ENCODE measurements around the gene RAD51B.

RAD51B gene

DNA sequence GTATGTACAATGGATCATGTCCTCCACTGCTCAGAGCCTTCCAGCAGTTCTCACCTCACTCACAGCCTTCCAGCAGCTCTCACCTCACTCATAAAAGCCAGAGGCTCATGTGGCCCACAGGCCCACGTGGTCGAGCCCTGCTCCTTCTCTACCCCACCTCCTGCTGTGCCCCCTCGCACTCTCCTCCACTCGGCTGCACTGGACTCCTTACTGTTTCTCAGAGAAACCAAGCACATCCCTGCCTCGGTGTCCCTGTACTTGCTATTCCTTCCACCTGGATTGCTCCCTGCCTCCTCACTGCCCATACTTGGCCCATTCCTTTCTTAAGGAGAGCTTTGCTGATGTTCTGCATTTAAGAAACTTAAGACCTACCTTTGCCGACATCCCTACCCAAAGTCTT, 753.5 kb downstream of the RAD51B start:
- TF ChIP-seq, protein P1, sequence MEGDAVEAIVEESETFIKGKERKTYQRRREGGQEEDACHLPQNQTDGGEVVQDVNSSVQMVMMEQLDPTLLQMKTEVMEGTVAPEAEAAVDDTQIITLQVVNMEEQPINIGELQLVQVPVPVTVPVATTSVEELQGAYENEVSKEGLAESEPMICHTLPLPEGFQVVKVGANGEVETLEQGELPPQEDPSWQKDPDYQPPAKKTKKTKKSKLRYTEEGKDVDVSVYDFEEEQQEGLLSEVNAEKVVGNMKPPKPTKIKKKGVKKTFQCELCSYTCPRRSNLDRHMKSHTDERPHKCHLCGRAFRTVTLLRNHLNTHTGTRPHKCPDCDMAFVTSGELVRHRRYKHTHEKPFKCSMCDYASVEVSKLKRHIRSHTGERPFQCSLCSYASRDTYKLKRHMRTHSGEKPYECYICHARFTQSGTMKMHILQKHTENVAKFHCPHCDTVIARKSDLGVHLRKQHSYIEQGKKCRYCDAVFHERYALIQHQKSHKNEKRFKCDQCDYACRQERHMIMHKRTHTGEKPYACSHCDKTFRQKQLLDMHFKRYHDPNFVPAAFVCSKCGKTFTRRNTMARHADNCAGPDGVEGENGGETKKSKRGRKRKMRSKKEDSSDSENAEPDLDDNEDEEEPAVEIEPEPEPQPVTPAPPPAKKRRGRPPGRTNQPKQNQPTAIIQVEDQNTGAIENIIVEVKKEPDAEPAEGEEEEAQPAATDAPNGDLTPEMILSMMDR (IDR thresholded peaks at IDR 0.05; ENCODE audit: low read depth, low read length): no peak
- no peak overlapping the region for H3K4me3 ChIP-seq (ENCODE audit: low read depth, low read length)

DNA sequence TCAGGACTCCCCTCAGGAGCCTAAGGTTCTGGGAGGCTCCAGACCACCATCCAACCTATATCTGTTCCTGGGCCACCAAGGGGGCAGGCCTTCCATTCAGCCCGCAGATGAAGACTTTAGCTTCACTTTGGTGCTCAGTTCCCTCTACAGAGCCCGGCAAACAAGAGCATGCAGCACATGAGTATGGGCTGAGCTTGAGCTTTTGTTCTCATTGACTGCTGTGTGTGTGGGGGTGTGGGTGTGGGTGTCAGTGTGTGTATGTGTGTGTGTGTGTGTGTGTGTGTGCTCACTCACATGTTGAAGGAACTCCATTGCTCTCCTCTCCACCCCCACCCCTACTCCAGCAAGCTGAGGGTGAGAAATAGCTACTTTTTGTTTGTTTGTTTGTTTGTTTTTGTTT, 754.1 kb downstream of the RAD51B start:
- TF ChIP-seq, protein P1 (IDR thresholded peaks at IDR 0.05; ENCODE audit: low read depth, low read length): no peak
- H3K4me3 ChIP-seq (ENCODE audit: low read depth, low read length): no peak overlapping the region

DNA sequence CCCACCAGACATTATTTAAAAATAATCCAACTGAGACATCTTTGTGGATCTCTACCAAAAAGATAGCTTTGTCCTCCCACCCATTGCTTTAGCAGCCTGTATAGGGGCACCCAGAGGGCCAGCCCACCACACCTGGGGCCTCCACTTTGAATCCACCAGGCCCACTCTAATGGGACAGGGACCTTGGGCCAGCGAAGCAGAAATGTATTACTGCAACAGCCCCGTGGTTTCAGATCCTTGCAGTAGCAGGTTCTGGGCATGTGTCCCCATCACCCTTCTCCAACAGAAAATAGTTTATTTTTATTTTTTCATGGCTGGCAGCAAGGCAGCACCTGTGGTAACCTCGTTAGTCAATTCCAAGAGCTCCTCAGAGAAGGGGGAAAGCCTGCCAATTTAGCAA, 754.9 kb downstream of the RAD51B start:
- TF ChIP-seq, protein P1 (IDR thresholded peaks at IDR 0.05; ENCODE audit: low read depth, low read length): no peak
- no peak overlapping the region for H3K4me3 ChIP-seq (ENCODE audit: low read depth, low read length)

DNA sequence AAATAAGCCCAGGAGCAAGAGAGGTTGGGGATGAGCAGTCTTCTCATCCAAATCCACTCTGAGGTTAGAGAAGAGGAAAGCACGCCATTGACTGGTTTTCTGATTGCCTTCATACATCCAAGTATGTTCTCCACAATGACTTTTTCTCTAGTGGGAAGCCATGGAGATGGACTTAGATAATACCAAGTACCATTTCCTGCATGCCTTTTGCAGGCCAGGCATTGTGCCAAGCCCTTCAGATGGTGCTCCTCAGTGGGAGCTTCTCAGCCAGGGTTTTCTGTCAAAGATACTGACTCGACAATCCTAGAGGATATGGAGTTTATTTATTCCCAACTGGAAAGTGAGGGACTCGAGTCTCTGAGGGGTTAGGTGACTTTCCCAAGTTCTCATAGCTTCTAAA, 755.3 kb downstream of the RAD51B start:
- TF ChIP-seq, protein P1 (IDR thresholded peaks at IDR 0.05; ENCODE audit: low read depth, low read length): no peak
- no peak overlapping the region for H3K4me3 ChIP-seq (ENCODE audit: low read depth, low read length)

DNA sequence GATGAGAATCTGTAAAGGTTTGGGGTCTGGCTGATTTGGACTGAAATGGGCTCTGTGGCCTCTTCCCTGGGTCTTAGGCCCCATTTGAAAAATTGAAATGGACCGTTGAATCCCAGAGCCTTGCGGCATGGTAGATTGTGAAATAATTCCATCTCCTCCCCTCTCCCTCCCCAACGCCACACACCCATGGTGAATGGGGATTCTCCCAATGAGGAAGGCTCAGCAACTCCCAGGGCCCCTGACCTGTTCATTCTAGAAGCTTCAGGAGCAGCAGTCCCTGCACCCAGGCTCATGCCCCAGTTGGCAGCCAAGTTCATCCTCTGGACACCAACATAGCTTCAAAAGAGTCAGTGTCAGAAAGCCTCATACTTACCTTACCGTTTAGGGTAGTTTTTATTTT, 755.8 kb downstream of the RAD51B start:
- TF ChIP-seq, protein P1 (IDR thresholded peaks at IDR 0.05; ENCODE audit: low read depth, low read length): no peak
- no peak overlapping the region for H3K4me3 ChIP-seq (ENCODE audit: low read depth, low read length)

DNA sequence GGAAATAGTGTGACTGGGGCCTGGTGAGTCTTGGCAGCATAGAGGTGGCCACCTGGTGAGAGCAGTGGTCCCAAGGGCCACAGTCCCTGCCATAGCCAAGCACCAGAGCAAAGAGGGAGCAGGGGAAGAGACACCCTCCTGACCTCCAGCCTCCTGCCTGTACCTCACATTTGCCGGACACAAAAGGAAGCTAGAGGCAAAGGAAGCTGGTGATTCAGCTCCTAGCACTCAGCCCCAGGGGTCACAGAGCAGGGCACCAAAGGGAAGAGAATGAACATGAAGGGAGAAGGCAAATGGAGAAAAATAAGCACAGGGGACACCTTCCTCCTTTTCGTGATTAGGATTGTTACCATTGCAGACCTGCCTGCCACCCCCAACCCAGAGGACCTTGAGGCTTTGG, 756.5 kb downstream of the RAD51B start:
- TF ChIP-seq, protein P1 (IDR thresholded peaks at IDR 0.05; ENCODE audit: low read depth, low read length): no peak
- H3K4me3 ChIP-seq (ENCODE audit: low read depth, low read length): no peak overlapping the region

DNA sequence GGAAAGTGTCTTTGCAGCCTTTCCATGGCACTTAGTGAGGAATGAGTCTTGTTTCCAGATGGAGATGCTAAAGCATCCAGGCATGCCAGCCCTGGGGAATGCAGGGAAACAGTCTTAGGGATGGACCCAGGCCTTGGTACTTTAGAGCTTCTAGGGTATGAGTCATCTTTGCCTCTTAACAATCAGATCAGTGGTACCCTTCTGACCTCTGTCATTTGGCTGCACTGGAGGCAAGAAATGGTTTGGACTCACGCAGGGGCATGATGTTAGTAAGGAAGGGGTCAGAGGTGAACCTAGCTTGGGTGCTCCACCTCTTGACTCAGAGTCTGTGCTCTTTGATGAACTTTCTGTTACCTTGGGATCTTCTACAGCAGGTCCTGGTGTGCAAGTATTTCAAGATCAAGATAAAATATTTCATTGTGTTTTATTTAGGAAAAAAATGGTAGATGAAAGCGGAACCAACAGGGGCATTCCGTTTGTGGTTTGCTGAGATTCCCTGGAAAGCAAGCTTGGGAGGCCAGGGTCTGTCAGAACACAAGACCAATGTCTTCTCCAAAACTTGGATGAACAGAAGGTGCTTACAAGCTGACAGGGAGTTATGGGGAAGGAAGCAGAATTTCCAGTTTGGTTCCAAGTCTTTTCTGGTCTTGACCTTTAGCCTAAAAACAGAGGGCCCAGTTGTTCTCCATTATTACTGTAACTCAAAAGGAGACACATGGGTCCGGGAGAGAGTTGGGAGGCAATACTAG, 757.1 kb downstream of the RAD51B start:
- TF ChIP-seq, protein P1 (IDR thresholded peaks at IDR 0.05; ENCODE audit: low read depth, low read length): no peak
- H3K4me3 ChIP-seq (ENCODE audit: low read depth, low read length): no peak overlapping the region
